ENCODE data around the gene DUSP1. TPM values are rescaled to one million over a fixed set of nuclear protein-coding genes. Genes with fewer than 3 reads are reported as not detected.

The DUSP1 gene
- total and polyA plus RNA-seq, 2 donors from 2014 or later: 172 to 298 TPM

- no peak overlapping the region for H3K27ac ChIP-seq (ENCODE audit: low read depth in 2 of 2, low read length in 2 of 2)
- intact Hi-C loops (cut with DNase I): no loop called here
- FAIRE-seq: no peak
Measured at GRCh38 chr5:172740428-172741205, 30.4 kb downstream of the DUSP1 start.

GRCh38 chr5:172739375-172739774 is 31.6 kb downstream of the DUSP1 start:
- Histone ChIP-seq H3K4me3 (ENCODE audit: low read length in 3 of 3) (no peak overlapping the region), H3K4me1 (ENCODE audit: control insufficient read depth in 2 of 3, insufficient read depth in 2 of 3, low read depth in 1 of 3, low read length in 3 of 3) (peaks cover 0 to 3% (median 2%) of the 10 kb centered on the region in 3 donors), H3K27me3 (ENCODE audit: control insufficient read depth, insufficient read depth, low read length) (no peaks in the 10 kb centered on the region), H3K36me3 (ENCODE audit: control insufficient read depth in 2 of 3, insufficient read depth in 3 of 3, low read length in 3 of 3) (no peaks in the 10 kb centered on the region), H3K9me3 (ENCODE audit: control insufficient read depth in 2 of 3, insufficient read depth in 1 of 3, low read length in 3 of 3) (no peaks in the 10 kb centered on the region), H3K9ac (ENCODE audit: low read length in 3 of 3) (no peak overlapping the region), H3K27ac (ENCODE audit: low read depth in 2 of 2, low read length in 2 of 2) (no peak overlapping the region)
- TF ChIP-seq CTCF (IDR thresholded peaks at IDR 0.05; ENCODE audit: borderline replicate concordance, extremely low read depth, insufficient read depth): no peak
- DNase-seq (no peak), FAIRE-seq (no peak)
- intact Hi-C loops (cut with DNase I): no loop called here

More at GRCh38 chr5:172740428-172741205, 30.4 kb downstream of the DUSP1 start:
- DNase-seq: peak in 1 of 5 donors; percentile 89
- Histone ChIP-seq H3K4me3 (ENCODE audit: low read length in 3 of 3) (no peak overlapping the region), H3K9ac (ENCODE audit: low read length in 3 of 3) (no peak overlapping the region), H3K36me3 (ENCODE audit: control insufficient read depth in 2 of 3, insufficient read depth in 3 of 3, low read length in 3 of 3) (no peaks in the 10 kb centered on the region), H3K9me3 (ENCODE audit: control insufficient read depth in 2 of 3, insufficient read depth in 1 of 3, low read length in 3 of 3) (no peaks in the 10 kb centered on the region), H3K4me1 (ENCODE audit: control insufficient read depth in 2 of 3, insufficient read depth in 2 of 3, low read depth in 1 of 3, low read length in 3 of 3) (peaks cover 0 to 3% (median 2%) of the 10 kb centered on the region in 3 donors), H3K27me3 (ENCODE audit: control insufficient read depth, insufficient read depth, low read length) (no peaks in the 10 kb centered on the region)
- TF ChIP-seq CTCF (IDR thresholded peaks at IDR 0.05; ENCODE audit: borderline replicate concordance, extremely low read depth, insufficient read depth): no peak

- intact Hi-C loops (cut with DNase I): no loop called here
- DNase-seq (peak in 1 of 5 donors; percentile 45), FAIRE-seq (no peak)
- no peak overlapping the region for H3K27ac ChIP-seq (ENCODE audit: low read depth in 2 of 2, low read length in 2 of 2)
- H3K9ac ChIP-seq (ENCODE audit: low read length in 3 of 3): no peak overlapping the region
- no peak overlapping the region for H3K4me3 ChIP-seq (ENCODE audit: low read length in 3 of 3)
- no peak for TF ChIP-seq CTCF (IDR thresholded peaks at IDR 0.05; ENCODE audit: borderline replicate concordance, extremely low read depth, insufficient read depth)
- H3K36me3 ChIP-seq (ENCODE audit: control insufficient read depth in 2 of 3, insufficient read depth in 3 of 3, low read length in 3 of 3): no peaks in the 10 kb centered on the region
- H3K4me1 ChIP-seq (ENCODE audit: control insufficient read depth in 2 of 3, insufficient read depth in 2 of 3, low read depth in 1 of 3, low read length in 3 of 3): peaks cover 0 to 12% (median 3%) of the 10 kb centered on the region in 3 donors
- H3K9me3 ChIP-seq (ENCODE audit: control insufficient read depth in 2 of 3, insufficient read depth in 1 of 3, low read length in 3 of 3): no peaks in the 10 kb centered on the region
- H3K27me3 ChIP-seq (ENCODE audit: control insufficient read depth, insufficient read depth, low read length): no peaks in the 10 kb centered on the region
Measured at GRCh38 chr5:172736508-172737135, 34.4 kb downstream of the DUSP1 start.
